Smooth muscle cell (in vitro differentiated cells): Measurements from ENCODE around the gene PDIK1L. TPM values are rescaled to one million over a fixed set of nuclear protein-coding genes. Genes with fewer than 3 reads are reported as not detected.
A peak's percentile ranks its signal among the peaks of the same experiment; 100 is the strongest.

ENCODE experiments used
- DNase-seq: peaks from one replicate; lab custom pipeline; 2025; ENCODE audit not compliant: unreplicated experiment; lab: John Stamatoyannopoulos, UW
- H2AFZ ChIP-seq: fragments of 200-600 bp; sonication (generic); 2 replicates; pipeline ENCODE4 v1.6.0; 2016; ENCODE audit warnings: antibody characterized with exemption, low read depth, mild to moderate bottlenecking
- H3F3A ChIP-seq: fragments of 200-600 bp; sonication (generic); 2 replicates; pipeline ENCODE4 v1.6.0; 2017; ENCODE audit warnings: antibody characterized with exemption, low read depth
- H3K27ac ChIP-seq: fragments of 200-600 bp; sonication (generic); 2 replicates; pipeline ENCODE4 v1.5.1; 2016; ENCODE audit warnings: low read depth, mild to moderate bottlenecking
- H3K27me3 ChIP-seq: fragments of 200-600 bp; sonication (generic); 2 replicates; pipeline ENCODE4 v1.6.1; 2016; ENCODE audit warnings: low read depth, mild to moderate bottlenecking
- H3K36me3 ChIP-seq: fragments of 200-600 bp; sonication (generic); 2 replicates; pipeline ENCODE4 v1.5.1; 2016; ENCODE audit warnings: low read depth
- H3K4me1 ChIP-seq: fragments of 200-600 bp; sonication (generic); 2 replicates; pipeline ENCODE4 v1.5.1; 2016; ENCODE audit warnings: low read depth
- H3K4me2 ChIP-seq: fragments of 200-600 bp; sonication (generic); 2 replicates; pipeline ENCODE4 v1.6.0; 2016; ENCODE audit warnings: mild to moderate bottlenecking
- H3K4me3 ChIP-seq: fragments of 200-600 bp; sonication (generic); 2 replicates; pipeline ENCODE4 v1.5.1; 2016; ENCODE audit warnings: mild to moderate bottlenecking
- H3K79me2 ChIP-seq: fragments of 200-600 bp; sonication (generic); 2 replicates; pipeline ENCODE4 v1.6.0; 2016; ENCODE audit warnings: low read depth, mild to moderate bottlenecking
- H3K9ac ChIP-seq: fragments of 200-600 bp; sonication (generic); 2 replicates; pipeline ENCODE4 v1.6.0; 2016; ENCODE audit warnings: low read depth
- H3K9me3 ChIP-seq: fragments of 200-600 bp; sonication (generic); replicated peaks from 2 replicates; pipeline ENCODE4 v1.5.1; 2016; ENCODE audit warnings: low read depth
- H4K20me1 ChIP-seq: fragments of 200-600 bp; sonication (generic); 2 replicates; pipeline ENCODE4 v1.6.0; 2016; ENCODE audit warnings: low read depth
- CTCF ChIP-seq: fragments of 200-600 bp; sonication (generic); IDR thresholded peaks from 2 replicates; pipeline ENCODE4 v1.5.1; 2017; ENCODE audit warnings: borderline replicate concordance, mild to moderate bottlenecking, antibody characterized with exemption; ENCODE audit not compliant: insufficient read depth, poor library complexity, severe bottlenecking
- WGBS: methylation state at CpG from one replicate; pipeline ENCODE4 v1.1.7; 2016; ENCODE audit warnings: low lambda C conversion rate; 5-methylcytosine and 5-hydroxymethylcytosine counted together
- polyA plus RNA-seq: library from polyadenylated mRNA; unstranded; fragments of >200 nt; fragmentation: Nextera tagmentation; extraction: Ambion mirVana; gene quantifications from 2 replicates; pipeline ENCODE4 v1.2.1, GENCODE V29; 2016
- total RNA-seq: library from RNA; depleted of rRNA; stranded (reverse); fragments of >200 nt; gene quantifications from 2 replicates; pipeline ENCODE4 v1.2.3, GENCODE V29; 2014

Gene PDIK1L
- total and polyA plus RNA-seq, 2 experiments from 2014 or later: 1.9 to 3.7 TPM

GRCh38 chr1:26094076-26094669 lies 17.5 kb upstream of the PDIK1L start:
- DNase-seq: no peak
- no peaks in the 10 kb centered on the region for H3K36me3 ChIP-seq
- no peak for TF ChIP-seq CTCF
- no peaks in the 10 kb centered on the region for H3K27me3 ChIP-seq
- 22% methylated on average over 11 of the region's 11 CpGs for WGBS
- peaks cover 29% of the 10 kb centered on the region for H3K4me1 ChIP-seq
- peak overlapping the region; percentile 86 for H2AFZ ChIP-seq
- H3K4me3 ChIP-seq: no peak overlapping the region
- peak overlapping the region; percentile 49 for H3K4me2 ChIP-seq
- no peak overlapping the region for H3K27ac ChIP-seq
- H3K9me3 ChIP-seq: no peaks in the 10 kb centered on the region
- H3F3A ChIP-seq: peaks cover 15% of the 10 kb centered on the region
- no peak overlapping the region for H3K9ac ChIP-seq
- H4K20me1 ChIP-seq: no peaks in the 10 kb centered on the region
- no peaks in the 10 kb centered on the region for H3K79me2 ChIP-seq

GRCh38 chr1:26094677-26095383 lies 16.8 kb upstream of the PDIK1L start:
- Histone ChIP-seq H2AFZ (peak overlapping the region; percentile 86), H3K79me2 (no peaks in the 10 kb centered on the region), H3K36me3 (no peaks in the 10 kb centered on the region), H3K4me1 (peaks cover 29% of the 10 kb centered on the region), H3K4me3 (no peak overlapping the region), H3K27me3 (no peaks in the 10 kb centered on the region), H3K9me3 (no peaks in the 10 kb centered on the region), H3F3A (peaks cover 15% of the 10 kb centered on the region), H3K4me2 (peak overlapping the region; percentile 49), H3K9ac (no peak overlapping the region), H4K20me1 (no peaks in the 10 kb centered on the region), H3K27ac (no peak overlapping the region)
- DNase-seq: no peak
- WGBS: 31% methylated on average over 17 of the region's 17 CpGs
- no peak for TF ChIP-seq CTCF

GRCh38 chr1:26096471-26096870 lies 15.2 kb upstream of the PDIK1L start:
- Histone ChIP-seq H3K9ac (no peak overlapping the region), H4K20me1 (no peaks in the 10 kb centered on the region), H3K4me1 (peaks cover 29% of the 10 kb centered on the region), H3K79me2 (no peaks in the 10 kb centered on the region), H3K4me3 (no peak overlapping the region), H3K4me2 (no peak overlapping the region), H3F3A (peaks cover 15% of the 10 kb centered on the region), H3K9me3 (no peaks in the 10 kb centered on the region), H2AFZ (no peak overlapping the region), H3K27ac (no peak overlapping the region), H3K36me3 (no peaks in the 10 kb centered on the region), H3K27me3 (no peaks in the 10 kb centered on the region)
- TF ChIP-seq CTCF: no peak
- WGBS: 94% methylated on average over 2 of the region's 2 CpGs
- no peak for DNase-seq

- no peak overlapping the region for H3K4me3 ChIP-seq
- no peaks in the 10 kb centered on the region for H3K79me2 ChIP-seq
- H4K20me1 ChIP-seq: no peaks in the 10 kb centered on the region
- H3K9me3 ChIP-seq: no peaks in the 10 kb centered on the region
- DNase-seq: no peak
- no peak for TF ChIP-seq CTCF
- H3K9ac ChIP-seq: no peak overlapping the region
- no peaks in the 10 kb centered on the region for H3K27me3 ChIP-seq
- peak overlapping the region; percentile 63 for H3K4me2 ChIP-seq
- no peaks in the 10 kb centered on the region for H3K36me3 ChIP-seq
- peak overlapping the region; percentile 47 for H3K27ac ChIP-seq
- H3K4me1 ChIP-seq: peaks cover 22% of the 10 kb centered on the region
- H2AFZ ChIP-seq: no peak overlapping the region
- H3F3A ChIP-seq: peaks cover 15% of the 10 kb centered on the region
These were observed 13.9 kb upstream of the PDIK1L start for GRCh38 chr1:26097696-26098095.
